CD4-positive, alpha-beta T cell (primary cell): ENCODE results near the gene IGFBP5. TPM values are rescaled to one million over a fixed set of nuclear protein-coding genes. Genes with fewer than 3 reads are reported as not detected.

Source experiments
- ATAC-seq: fragments of 200-7000 bp; cut with Tn5 transposase; one replicate; pipeline ENCODE4 v1.10.0; 2022; ENCODE audit warnings: mild to moderate bottlenecking; ENCODE audit not compliant: poor library complexity
- CTCF ChIA-PET: fragments of 350-600 bp; sonication (Branson Sonifier 250); formaldehyde crosslinking; loops from one replicate; lab custom pipeline; 2021; ENCODE audit warnings: antibody characterized with exemption, inconsistent platforms; lab: Charles Lee
- POLR2A ChIA-PET: fragments of 350-600 bp; sonication (Branson Sonifier 250); formaldehyde crosslinking; loops from one replicate; lab custom pipeline; 2021; ENCODE audit warnings: antibody characterized with exemption, inconsistent platforms; lab: Charles Lee
- DNase-seq, 14 experiments: peaks; one replicate each; pipeline ENCODE4 v3.0.0-alpha.2; 2013 to 2020; ENCODE audit warnings: mixed read lengths in 2 of 14
- H3K27ac ChIP-seq, 2 donors: one replicate each; pipeline versions ENCODE4 v1.5.1 to v1.7.0; 2013; ENCODE audit warnings: low read length in 2 of 2, low read depth in 1 of 2, mild to moderate bottlenecking in 1 of 2
- H3K27me3 ChIP-seq, 2 experiments: 1 replicate in 1 of 2; 2 replicates in 1 of 2; pipeline versions ENCODE4 v1.6.1 to v1.7.0; 2013; ENCODE audit warnings: low read length in 2 of 2, control low read depth in 1 of 2, mild to moderate bottlenecking in 1 of 2, moderate library complexity in 1 of 2; ENCODE audit not compliant: insufficient read depth in 2 of 2, control insufficient read depth in 1 of 2
- H3K36me3 ChIP-seq: one replicate; pipeline ENCODE4 v1.6.1; 2013; ENCODE audit warnings: low read length, control low read depth; ENCODE audit not compliant: insufficient read depth
- H3K4me1 ChIP-seq: one replicate; pipeline ENCODE4 v1.6.1; 2013; ENCODE audit warnings: low read length, control low read depth; ENCODE audit not compliant: insufficient read depth
- H3K4me3 ChIP-seq: one replicate; pipeline ENCODE4 v1.5.1; 2013; ENCODE audit warnings: mild to moderate bottlenecking, low read length, moderate library complexity
- H3K9me3 ChIP-seq, 2 experiments: 1 replicate in 1 of 2; 2 replicates in 1 of 2; pipeline versions ENCODE4 v1.6.1 to v1.7.0; 2013; ENCODE audit warnings: low read length in 2 of 2, mild to moderate bottlenecking in 2 of 2, control low read depth in 1 of 2, moderate library complexity in 1 of 2; ENCODE audit not compliant: control insufficient read depth in 1 of 2, insufficient read depth in 1 of 2
- H3K27ac Mint-ChIP-seq: one replicate; pipeline ENCODE4 v1.8.0; 2020; ENCODE audit warnings: mixed read lengths
- H3K27me3 Mint-ChIP-seq: one replicate; pipeline ENCODE4 v1.8.0; 2021; ENCODE audit warnings: mixed read lengths
- H3K36me3 Mint-ChIP-seq: one replicate; pipeline ENCODE4 v1.8.0; 2021; ENCODE audit warnings: low read depth, mixed read lengths
- H3K4me1 Mint-ChIP-seq: one replicate; pipeline ENCODE4 v1.8.0; 2021; ENCODE audit warnings: low read depth, mixed read lengths
- H3K4me3 Mint-ChIP-seq: one replicate; pipeline ENCODE4 v1.8.0; 2020; ENCODE audit warnings: mild to moderate bottlenecking, mixed read lengths
- H3K9me3 Mint-ChIP-seq: one replicate; pipeline ENCODE4 v1.8.0; 2020; ENCODE audit warnings: mixed read lengths
- CTCF ChIP-seq: fragments of 200-600 bp; IDR thresholded peaks from one replicate; pipeline ENCODE4 v1.8.0; 2022; ENCODE audit warnings: antibody characterized with exemption, mild to moderate bottlenecking
- intact Hi-C, 2 experiments: fragments of 100-400 bp; cut with DNase I in 1 of 2; cut with micrococcal nuclease in 1 of 2; formaldehyde crosslinking; loops; one replicate each; pipeline versions ENCODE4 v1.15.1 to v1.9.0; 2023 to 2025; cut with DNase I, micrococcal nuclease
- total RNA-seq, 174 experiments: library from RNA in 2 of 174; stranded (reverse) in 2 of 174; gene quantifications; one replicate each; pipeline ENCODE4 v1.2.3 and lab custom pipeline; 2021 to 2026

Gene IGFBP5
- total RNA-seq, 2 experiments from 2014 or later = not detected

- POLR2A ChIA-PET = no interaction called here
- ATAC-seq = no peak
Measured at GRCh38 chr2:216701544-216701943, 6.2 kb upstream of the IGFBP5 start.

GRCh38 chr2:216700781-216701180, 5.4 kb upstream of the IGFBP5 start:
- no peaks in the 10 kb centered on the region for H3K4me1 ChIP-seq
- no peaks in the 10 kb centered on the region for H3K9me3 ChIP-seq
- ChIA-PET CTCF (interaction anchor here (1.1 kb wide), 1 partner anchor 1012 kb away, joined by 3 read pairs; no protein-coding TSS in a partner anchor), POLR2A (no interaction called here)
- peaks cover 10 to 21% of the 10 kb centered on the region in 2 experiments for H3K27me3 ChIP-seq
- no peaks in the 10 kb centered on the region for H3K36me3 ChIP-seq
- no peak for DNase-seq
- ATAC-seq = no peak
- Mint-ChIP-seq H3K4me1 (no peaks in the 10 kb centered on the region), H3K9me3 (no peaks in the 10 kb centered on the region), H3K36me3 (no peaks in the 10 kb centered on the region), H3K27me3 (peaks cover 4% of the 10 kb centered on the region), H3K4me3 (no peak overlapping the region), H3K27ac (no peak overlapping the region)
- TF ChIP-seq CTCF = no peak
- no peak overlapping the region for H3K27ac ChIP-seq
- intact Hi-C loops = no loop called here
- H3K4me3 ChIP-seq = no peak overlapping the region

More at GRCh38 chr2:216701544-216701943, 6.2 kb upstream of the IGFBP5 start:
- CTCF ChIA-PET = no interaction called here
- Mint-ChIP-seq H3K27me3 (peaks cover 4% of the 10 kb centered on the region), H3K36me3 (no peaks in the 10 kb centered on the region), H3K27ac (no peak overlapping the region), H3K4me1 (no peaks in the 10 kb centered on the region), H3K9me3 (no peaks in the 10 kb centered on the region), H3K4me3 (no peak overlapping the region)
- Histone ChIP-seq H3K4me3 (no peak overlapping the region), H3K27me3 (peaks cover 9 to 13% of the 10 kb centered on the region in 2 experiments), H3K36me3 (no peaks in the 10 kb centered on the region), H3K9me3 (no peaks in the 10 kb centered on the region), H3K4me1 (no peaks in the 10 kb centered on the region), H3K27ac (no peak overlapping the region)
- no peak for DNase-seq
- intact Hi-C loops = no loop called here
- no peak for TF ChIP-seq CTCF

GRCh38 chr2:216700088-216700567, 4.8 kb upstream of the IGFBP5 start:
- Histone ChIP-seq H3K27me3 (peaks cover 17 to 27% of the 10 kb centered on the region in 2 experiments), H3K27ac (no peak overlapping the region), H3K4me3 (no peak overlapping the region), H3K9me3 (peaks cover 0 to under 1% of the 10 kb centered on the region in 2 experiments), H3K4me1 (no peaks in the 10 kb centered on the region), H3K36me3 (no peaks in the 10 kb centered on the region)
- H3K27me3 Mint-ChIP-seq = peaks cover 4% of the 10 kb centered on the region
- no peaks in the 10 kb centered on the region for H3K36me3 Mint-ChIP-seq
- intact Hi-C loops = no loop called here
- ChIA-PET POLR2A (no interaction called here), CTCF (interaction anchor here (1.1 kb wide), 1 partner anchor 1013 kb away, joined by 3 read pairs; no protein-coding TSS in a partner anchor)
- TF ChIP-seq CTCF = no peak
- no peaks in the 10 kb centered on the region for H3K9me3 Mint-ChIP-seq
- ATAC-seq (no peak), DNase-seq (no peak)
- no peaks in the 10 kb centered on the region for H3K4me1 Mint-ChIP-seq
- no peak overlapping the region for H3K4me3 Mint-ChIP-seq
- no peak overlapping the region for H3K27ac Mint-ChIP-seq
